Mammary epithelial cell (primary cell): ENCODE measurements around the gene CLCN3.

ENCODE experiments used
- EZH2 ChIP-seq: IDR thresholded peaks from 2 replicates; pipeline ENCODE4 v1.6.1; 2012; ENCODE audit warnings: low read length, inconsistent platforms, borderline replicate concordance
- TF ChIP-seq, protein P1 (sequence below), 2 donors: IDR thresholded peaks in 1 of 2; conservative IDR thresholded peaks in 1 of 2; 2 replicates each; pipeline ENCODE4 v1.5.1; 2011 to 2012; ENCODE audit warnings: inconsistent platforms in 2 of 2, low read length in 2 of 2, mild to moderate bottlenecking in 2 of 2, control low read depth in 1 of 2, low read depth in 1 of 2; ENCODE audit not compliant: insufficient read depth in 1 of 2; ENCODE audit errors: extremely low read depth in 1 of 2

DNA sequence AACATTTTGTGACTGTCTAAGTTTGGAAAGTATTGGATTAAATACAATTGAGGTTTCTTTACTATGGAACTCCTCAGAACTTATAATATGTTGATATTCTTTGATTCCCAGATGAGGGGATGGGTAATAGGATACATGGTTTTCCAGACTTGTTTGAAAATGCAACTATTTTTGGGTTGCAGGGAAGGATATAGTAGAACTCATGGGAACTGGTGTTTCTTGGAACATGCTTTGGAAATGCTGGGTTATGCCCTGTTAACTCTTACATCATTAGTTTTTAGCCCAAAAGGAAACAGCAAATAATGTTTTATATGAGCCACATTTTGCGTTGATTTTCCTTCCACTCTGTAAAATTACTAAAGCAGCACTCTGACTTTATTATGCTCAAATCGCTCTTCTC lies 95.4 kb downstream of the CLCN3 start:
- TF ChIP-seq, protein P1, sequence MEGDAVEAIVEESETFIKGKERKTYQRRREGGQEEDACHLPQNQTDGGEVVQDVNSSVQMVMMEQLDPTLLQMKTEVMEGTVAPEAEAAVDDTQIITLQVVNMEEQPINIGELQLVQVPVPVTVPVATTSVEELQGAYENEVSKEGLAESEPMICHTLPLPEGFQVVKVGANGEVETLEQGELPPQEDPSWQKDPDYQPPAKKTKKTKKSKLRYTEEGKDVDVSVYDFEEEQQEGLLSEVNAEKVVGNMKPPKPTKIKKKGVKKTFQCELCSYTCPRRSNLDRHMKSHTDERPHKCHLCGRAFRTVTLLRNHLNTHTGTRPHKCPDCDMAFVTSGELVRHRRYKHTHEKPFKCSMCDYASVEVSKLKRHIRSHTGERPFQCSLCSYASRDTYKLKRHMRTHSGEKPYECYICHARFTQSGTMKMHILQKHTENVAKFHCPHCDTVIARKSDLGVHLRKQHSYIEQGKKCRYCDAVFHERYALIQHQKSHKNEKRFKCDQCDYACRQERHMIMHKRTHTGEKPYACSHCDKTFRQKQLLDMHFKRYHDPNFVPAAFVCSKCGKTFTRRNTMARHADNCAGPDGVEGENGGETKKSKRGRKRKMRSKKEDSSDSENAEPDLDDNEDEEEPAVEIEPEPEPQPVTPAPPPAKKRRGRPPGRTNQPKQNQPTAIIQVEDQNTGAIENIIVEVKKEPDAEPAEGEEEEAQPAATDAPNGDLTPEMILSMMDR (conservative IDR thresholded peaks at IDR 0.05 in 1 of 2, IDR thresholded peaks at IDR 0.05 in 1 of 2; ENCODE audit: extremely low read depth in 1 of 2, insufficient read depth in 1 of 2, low read depth in 1 of 2, low read length in 2 of 2): no peak
- TF ChIP-seq EZH2: no peak
